Hematopoietic multipotent progenitor cell treated with erythropoietin and hydrocortisone succinate and interleukin-3 and kit ligand, for 17 days (in vitro differentiated cells): ENCODE results near the gene SNX15.
A peak's percentile ranks its signal among the peaks of the same experiment; 100 is the strongest.
"Not testable (repeated sequence)": the region's sequence is repeated elsewhere in the genome, so short reads cannot be mapped to it uniquely, and the experiment has no call there.

Experiments
- DNase-seq: peaks from one replicate; pipeline ENCODE4 v3.0.0-alpha.2; 2015; ENCODE audit warnings: low spot score

SNX15 gene

GRCh38 chr11:65027213-65028067, at the start of gene SNX15:
TSS of gene SNX15 (plus strand) at chr11:65027439. CDS start at chr11:65027538, 99 bp downstream.
- peak; percentile 97 for DNase-seq

DNA sequence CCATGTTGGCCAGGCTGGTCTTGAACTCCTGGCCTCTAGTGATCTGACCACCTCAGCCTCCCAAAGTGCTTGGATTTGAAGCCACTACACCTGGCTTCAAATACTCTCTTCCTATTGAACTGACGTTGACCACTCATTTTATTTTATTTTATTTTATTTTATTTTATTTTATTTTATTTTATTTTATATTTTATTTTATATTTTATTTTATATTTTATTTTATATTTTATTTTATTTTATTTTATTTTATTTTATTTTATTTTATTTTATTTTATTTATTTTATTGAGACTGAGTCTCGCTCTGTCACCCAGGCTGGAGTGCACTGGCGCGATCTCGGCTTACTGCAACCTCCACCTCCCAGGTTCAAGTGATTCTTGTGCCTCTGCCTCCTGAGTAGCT, 43.9 kb upstream of the SNX15 start:
- not testable (repeated sequence) for DNase-seq

GRCh38 chr11:64987998-64988854, 39.0 kb upstream of the SNX15 start:
- DNase-seq = no peak

- no peak for DNase-seq
Observed at GRCh38 chr11:64989416-64989815, 37.8 kb upstream of the SNX15 start.

- no peak for DNase-seq
Observed at GRCh38 chr11:64990222-64990923, 36.9 kb upstream of the SNX15 start.

GRCh38 chr11:64994318-64994717, 32.9 kb upstream of the SNX15 start:
- DNase-seq = no peak

- DNase-seq = no peak
Observed at GRCh38 chr11:64996327-64996709, 30.9 kb upstream of the SNX15 start.

- DNase-seq = peak; percentile 26
Observed at GRCh38 chr11:64996710-64997380, 30.4 kb upstream of the SNX15 start, which contains the start of gene BATF2. TSS of gene BATF2 (minus strand) at chr11:64996971. CDS start at chr11:64996914, 57 bp downstream.

DNA sequence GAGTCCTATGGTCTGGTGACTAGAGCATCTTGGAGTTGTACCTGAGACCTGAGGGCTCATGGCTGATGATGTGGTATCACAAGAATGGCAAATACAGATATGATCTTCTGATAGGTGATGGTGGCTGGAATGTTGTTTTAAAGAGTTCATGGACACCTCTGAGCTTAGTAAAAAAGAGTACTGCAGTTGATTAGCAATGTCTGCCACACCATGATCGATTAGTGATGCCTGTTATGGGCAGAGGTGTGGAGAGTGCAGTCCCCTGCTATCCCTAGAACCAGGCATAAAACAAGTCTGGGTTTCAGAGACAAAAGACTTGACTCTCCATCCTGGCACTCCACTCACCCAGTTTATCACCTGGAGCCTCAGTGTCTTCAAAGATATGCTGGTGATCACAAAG, 29.1 kb upstream of the SNX15 start:
- no peak for DNase-seq

GRCh38 chr11:64998690-64999431, 28.4 kb upstream of the SNX15 start:
- no peak for DNase-seq

GRCh38 chr11:64999478-64999877, 27.8 kb upstream of the SNX15 start:
- DNase-seq = no peak

GRCh38 chr11:65002706-65003105, 24.5 kb upstream of the SNX15 start:
- DNase-seq = no peak

DNA sequence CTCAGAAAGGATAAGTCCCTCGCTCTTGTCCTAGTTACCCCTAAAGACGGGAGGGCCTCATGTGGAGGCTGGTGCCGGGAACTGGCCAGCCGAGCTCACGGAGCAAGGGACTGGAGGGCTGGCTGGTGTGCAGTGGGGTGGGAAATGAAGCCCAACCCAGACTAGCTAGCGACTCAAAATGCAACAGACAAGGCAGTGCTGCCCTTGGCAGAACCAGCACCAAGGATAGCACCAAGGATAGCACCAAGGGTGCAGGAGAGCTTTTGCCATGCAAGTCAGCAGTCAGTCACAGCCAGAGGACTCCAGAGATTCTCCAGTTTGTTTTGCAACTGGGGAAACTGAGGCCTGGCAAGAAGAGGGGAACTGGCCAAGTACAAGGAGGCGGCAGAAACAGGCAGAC, 24.0 kb upstream of the SNX15 start:
- DNase-seq = no peak

DNA sequence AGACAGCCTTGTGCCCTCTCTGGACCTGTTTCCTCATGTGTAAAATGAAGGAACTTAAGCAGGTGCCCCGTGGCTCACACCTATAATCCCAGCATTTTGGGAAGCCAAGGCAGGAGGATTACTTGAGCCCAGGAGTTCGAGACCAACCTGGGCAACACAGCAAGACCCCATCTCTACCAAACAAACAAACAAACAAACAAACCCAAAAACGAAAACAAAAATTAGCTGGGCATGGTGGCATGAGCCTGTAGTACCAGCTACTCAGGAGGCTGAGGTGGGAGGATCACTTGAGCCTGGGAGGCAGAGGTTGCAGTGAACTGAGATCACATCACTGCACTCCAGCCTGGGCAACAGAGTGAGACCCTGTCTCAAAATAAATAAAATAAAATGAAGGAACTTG, 23.3 kb upstream of the SNX15 start:
- DNase-seq = not testable (repeated sequence)

DNA sequence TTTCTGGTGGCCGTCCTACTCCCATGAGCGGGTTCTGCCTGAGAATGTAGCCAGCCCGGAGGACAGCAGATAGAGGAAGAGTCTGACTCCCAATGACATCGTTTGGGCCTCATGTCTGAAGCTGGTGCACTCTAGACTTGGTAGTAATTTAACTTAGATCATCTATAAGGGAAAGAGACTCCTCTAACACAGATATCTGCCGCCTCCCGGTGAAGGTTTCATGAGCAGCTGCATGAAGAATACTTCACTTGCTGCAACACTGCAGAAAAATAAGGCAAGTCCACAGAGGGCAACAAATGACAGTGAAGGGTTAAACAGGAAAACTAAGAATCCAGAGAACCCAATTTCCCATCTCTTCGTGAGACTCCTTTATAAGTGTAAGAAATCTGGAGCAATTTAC, 19.2 kb upstream of the SNX15 start:
- DNase-seq = no peak

GRCh38 chr11:65008873-65009272, 18.4 kb upstream of the SNX15 start:
- no peak for DNase-seq

DNA sequence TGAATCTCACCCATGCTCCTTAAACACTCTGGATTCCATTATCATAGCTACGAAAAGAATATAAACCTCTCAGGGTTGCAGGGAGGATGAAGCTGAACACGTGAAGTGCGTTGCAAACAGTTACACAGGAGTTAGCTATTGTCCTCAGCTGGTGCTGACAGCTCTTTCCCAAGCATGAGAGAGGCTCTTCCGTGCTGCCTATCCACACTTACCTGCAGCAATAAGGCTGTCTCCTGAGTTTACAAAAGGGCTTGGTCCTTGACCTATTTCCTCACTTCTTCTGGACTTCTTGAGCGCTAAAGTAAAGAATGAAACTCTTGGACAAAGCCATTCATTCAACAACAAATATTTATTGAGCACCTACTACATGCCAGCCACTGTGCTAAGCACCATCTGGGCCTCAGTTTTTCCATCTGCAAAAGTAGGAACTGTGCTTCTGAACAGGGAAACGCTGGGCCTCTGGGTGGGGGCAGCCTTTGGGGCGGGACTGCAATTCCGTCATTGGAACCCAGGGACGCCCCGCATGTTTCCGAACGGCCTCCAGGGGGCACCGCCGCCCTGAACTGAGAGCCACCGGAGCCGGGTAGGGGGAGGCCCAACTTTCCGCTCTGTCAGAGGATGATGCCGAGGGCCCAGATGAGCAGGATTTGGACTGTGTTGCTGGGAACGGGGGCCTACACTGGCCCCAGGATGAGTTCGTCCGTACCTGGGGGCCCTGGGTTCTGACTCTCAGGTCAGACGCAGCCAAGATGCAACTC, 13.9 kb upstream of the SNX15 start:
- DNase-seq = peak; percentile 90

DNA sequence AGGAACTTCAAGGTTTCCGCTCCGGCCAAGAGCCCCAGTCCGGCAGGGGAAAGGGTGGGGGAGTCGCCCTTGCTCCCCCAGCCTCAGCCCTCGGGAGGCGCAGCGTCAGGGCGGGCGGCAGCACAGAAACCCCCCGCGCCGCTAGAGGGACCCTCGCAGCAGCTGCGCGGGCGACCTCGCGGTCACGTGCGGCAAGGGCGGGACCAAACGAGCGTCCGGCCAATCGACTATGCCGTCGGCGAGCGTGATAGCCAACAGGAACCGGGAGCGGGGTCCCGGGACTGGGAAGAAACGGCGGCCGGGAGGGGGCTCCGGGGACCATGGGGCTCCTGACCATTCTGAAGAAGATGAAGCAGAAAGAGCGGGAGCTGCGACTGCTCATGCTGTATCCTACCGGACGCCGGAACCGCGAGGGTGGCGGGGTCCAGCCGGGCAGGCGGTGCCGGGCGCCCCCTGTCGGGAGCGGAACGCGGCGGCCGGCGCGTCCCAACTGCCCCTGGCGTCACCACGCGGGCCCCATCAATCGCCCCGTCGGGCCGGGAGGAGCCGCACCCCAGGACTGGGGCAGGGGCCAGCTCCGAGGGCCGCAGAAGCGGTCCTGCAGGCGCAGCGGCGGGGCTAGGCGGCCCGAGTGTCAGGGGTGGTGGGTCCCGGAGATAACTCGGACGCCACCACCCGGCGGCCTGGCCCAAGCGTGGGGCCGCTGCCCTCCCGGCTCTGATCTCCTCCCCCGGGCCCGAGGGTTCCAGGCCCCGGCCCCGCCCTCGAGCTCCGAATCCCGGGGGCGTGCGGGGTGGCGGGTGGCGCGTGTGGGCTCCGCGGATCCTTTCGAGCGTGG, 13.1 kb upstream of the SNX15 start, which contains the start of gene ARL2:
ARL2 (plus strand) TSS at position 273 of the 838 bp plus-strand sequence; CDS start at position 321, 48 bp downstream.
- peak; percentile 93 for DNase-seq

GRCh38 chr11:65014726-65015227, 12.5 kb upstream of the SNX15 start:
- DNase-seq = no peak
